Adrenal gland (tissue), 12 donors: Measurements from ENCODE around the gene RNF212. TPM values are rescaled to one million over a fixed set of nuclear protein-coding genes. Genes with fewer than 3 reads are reported as not detected.
A peak's percentile ranks its signal among the peaks of the same experiment; 100 is the strongest.

ENCODE experiments used
- DNase-seq, 7 donors: peaks; one replicate each; pipeline ENCODE4 v3.0.0-alpha.2; 2019 to 2020
- H3K27ac ChIP-seq, 5 donors: fragments of 200-600 bp; sonication (generic) in 4 of 5; 1 replicate in 3 of 5; 2 replicates in 2 of 5; pipeline versions ENCODE4 v1.5.1 to v1.8.0; 2016 to 2020; ENCODE audit warnings: mild to moderate bottlenecking in 1 of 5
- H3K27me3 ChIP-seq: fragments of 200-600 bp; 2 replicates; pipeline ENCODE4 v1.8.0; 2021
- H3K36me3 ChIP-seq, 2 donors: fragments of 200-600 bp; replicated peaks in 1 of 2; 1 replicate in 1 of 2; 2 replicates in 1 of 2; pipeline versions ENCODE4 v1.5.1 to v1.8.0; 2018 to 2022
- H3K4me1 ChIP-seq, 2 donors: fragments of 200-600 bp; replicated peaks in 1 of 2; 1 replicate in 1 of 2; 2 replicates in 1 of 2; pipeline versions ENCODE4 v1.5.1 to v1.8.0; 2018 to 2021
- H3K4me3 ChIP-seq, 4 donors: fragments of 200-600 bp; sonication (generic) in 3 of 4; one replicate each; pipeline ENCODE4 v1.5.1; 2016 to 2018
- H3K9me3 ChIP-seq, 3 donors: fragments of 200-600 bp; sonication (generic) in 1 of 3; replicated peaks in 1 of 3; 1 replicate in 2 of 3; 2 replicates in 1 of 3; pipeline versions ENCODE4 v1.5.1 to v1.8.0; 2016 to 2021
- POLR2A ChIP-seq, 2 donors: fragments of 450-650 bp; IDR thresholded peaks; one replicate each; pipeline ENCODE4 v1.6.1; 2017; ENCODE audit warnings: antibody characterized with exemption in 2 of 2, mild to moderate bottlenecking in 2 of 2, moderate library complexity in 1 of 2
- WGBS, 4 donors: extraction: QIAGEN DNeasy Blood & Tissue Kit in 2 of 4; methylation state at CpG; one replicate each; pipeline versions ENCODE4 v1.1.5 to v1.1.7; 2013 to 2017; 5-methylcytosine and 5-hydroxymethylcytosine counted together
- intact Hi-C, 2 donors: fragments of 100-400 bp; cut with DNase I; formaldehyde crosslinking; loops; one replicate each; pipeline versions ENCODE4 v1.14.1 to v1.15.0; 2022 to 2023
- polyA plus RNA-seq, 3 donors: library from polyadenylated mRNA; stranded (reverse); fragments of 200-250 nt in 2 of 3; fragments of 350-450 nt in 1 of 3; fragmentation: Illumina TruSeq in 1 of 3; extraction: RNeasy Lipid Tissue Mini Kit (QIAGEN cat#74804) in 1 of 3; gene quantifications; one replicate each; pipeline ENCODE4 v1.2.3, GENCODE V29; 2013 to 2014
- total RNA-seq, 9 donors: library from RNA; depleted of rRNA in 4 of 9; stranded (reverse); fragments of >200 nt in 4 of 9; fragments of 120-200 nt in 1 of 9; fragmentation: NEBNext Ultra II Directional in 1 of 9; extraction: Animal tissue kit (Norgen Biotek cat#: 25700) in 1 of 9; gene quantifications; one replicate each; pipeline versions ENCODE4 v1.1.0 to v1.2.4, GENCODE V29; 2013 to 2023
- TF ChIP-seq, protein P1 (sequence below), 6 experiments: fragments of 450-650 bp in 4 of 6; fragments of 200-600 bp in 2 of 6; sonication (generic) in 1 of 6; IDR thresholded peaks; 1 replicate in 5 of 6; 2 replicates in 1 of 6; pipeline versions ENCODE4 v1.5.1 to v1.8.0; 2016 to 2021; ENCODE audit warnings: antibody characterized with exemption in 6 of 6, mild to moderate bottlenecking in 2 of 6, moderate library complexity in 1 of 6
- donor health status: healthy with polysubstance abuse.
- donor health status: Bipolar disorder and iron deficiency.
- donor health status: DM: yes; HTN: yes; CAD: no.
- donor health status: DM: no; HTN: no; CAD: no.
- donor health status: DM: no; HTN: no; CAD: no.
- donor health status: DM: yes; HTN: yes; CAD: no.

The RNF212 gene
- total and polyA plus RNA-seq, 12 donors, result 1.3 to 9.5 (median 2.4) TPM; not detected in 1

DNA sequence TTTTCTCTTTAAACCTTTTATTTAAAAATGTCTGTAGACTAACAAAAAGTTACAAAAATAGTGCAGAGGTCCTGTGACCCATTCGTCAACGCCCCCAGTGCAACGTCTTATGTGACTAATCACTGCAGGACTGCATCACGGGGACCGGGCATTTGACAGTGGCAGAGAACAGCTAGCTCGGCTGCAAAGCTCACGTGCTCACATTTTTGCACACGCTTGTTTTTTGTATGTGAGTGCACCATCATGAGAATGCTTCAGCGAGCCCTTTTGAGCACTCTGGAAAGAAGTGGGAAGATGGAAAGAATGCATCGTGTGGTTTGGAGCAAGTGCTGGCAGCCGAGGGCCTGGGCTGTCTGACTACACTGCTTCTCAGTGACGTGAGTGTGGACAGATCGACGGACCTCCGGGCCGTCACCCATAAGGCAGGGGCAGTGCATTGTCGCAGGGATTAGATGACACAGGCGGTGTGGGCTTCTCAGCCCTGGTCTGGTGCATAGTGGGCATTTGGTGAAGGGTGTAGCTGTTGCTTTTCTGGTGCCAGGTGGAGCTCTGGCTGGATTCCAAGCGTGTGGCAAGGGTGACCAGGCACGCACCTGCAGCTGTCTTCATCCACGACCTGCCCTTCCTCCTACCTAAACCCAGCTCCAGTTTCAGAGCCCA is 41.3 kb upstream of the RNF212 start:
- H3K36me3 ChIP-seq, result no peaks in the 10 kb centered on the region
- no peaks in the 10 kb centered on the region for H3K4me1 ChIP-seq
- no peak overlapping the region for H3K27ac ChIP-seq
- DNase-seq, result peak in 3 of 7 donors; percentile 37 to 51 (median 51)
- WGBS, 4 donors, result 59 to 67% (median 62%) methylated on average over 19 to 21 of the region's 21 CpGs
- no peak for TF ChIP-seq POLR2A (IDR thresholded peaks at IDR 0.05)
- TF ChIP-seq, protein P1, sequence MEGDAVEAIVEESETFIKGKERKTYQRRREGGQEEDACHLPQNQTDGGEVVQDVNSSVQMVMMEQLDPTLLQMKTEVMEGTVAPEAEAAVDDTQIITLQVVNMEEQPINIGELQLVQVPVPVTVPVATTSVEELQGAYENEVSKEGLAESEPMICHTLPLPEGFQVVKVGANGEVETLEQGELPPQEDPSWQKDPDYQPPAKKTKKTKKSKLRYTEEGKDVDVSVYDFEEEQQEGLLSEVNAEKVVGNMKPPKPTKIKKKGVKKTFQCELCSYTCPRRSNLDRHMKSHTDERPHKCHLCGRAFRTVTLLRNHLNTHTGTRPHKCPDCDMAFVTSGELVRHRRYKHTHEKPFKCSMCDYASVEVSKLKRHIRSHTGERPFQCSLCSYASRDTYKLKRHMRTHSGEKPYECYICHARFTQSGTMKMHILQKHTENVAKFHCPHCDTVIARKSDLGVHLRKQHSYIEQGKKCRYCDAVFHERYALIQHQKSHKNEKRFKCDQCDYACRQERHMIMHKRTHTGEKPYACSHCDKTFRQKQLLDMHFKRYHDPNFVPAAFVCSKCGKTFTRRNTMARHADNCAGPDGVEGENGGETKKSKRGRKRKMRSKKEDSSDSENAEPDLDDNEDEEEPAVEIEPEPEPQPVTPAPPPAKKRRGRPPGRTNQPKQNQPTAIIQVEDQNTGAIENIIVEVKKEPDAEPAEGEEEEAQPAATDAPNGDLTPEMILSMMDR (IDR thresholded peaks at IDR 0.05), result no peak
- intact Hi-C loops, result no loop called here
- no peak overlapping the region for H3K4me3 ChIP-seq
- H3K9me3 ChIP-seq, result peaks cover 0 to 4% (median 0%) of the 10 kb centered on the region in 3 donors
- no peaks in the 10 kb centered on the region for H3K27me3 ChIP-seq

DNA sequence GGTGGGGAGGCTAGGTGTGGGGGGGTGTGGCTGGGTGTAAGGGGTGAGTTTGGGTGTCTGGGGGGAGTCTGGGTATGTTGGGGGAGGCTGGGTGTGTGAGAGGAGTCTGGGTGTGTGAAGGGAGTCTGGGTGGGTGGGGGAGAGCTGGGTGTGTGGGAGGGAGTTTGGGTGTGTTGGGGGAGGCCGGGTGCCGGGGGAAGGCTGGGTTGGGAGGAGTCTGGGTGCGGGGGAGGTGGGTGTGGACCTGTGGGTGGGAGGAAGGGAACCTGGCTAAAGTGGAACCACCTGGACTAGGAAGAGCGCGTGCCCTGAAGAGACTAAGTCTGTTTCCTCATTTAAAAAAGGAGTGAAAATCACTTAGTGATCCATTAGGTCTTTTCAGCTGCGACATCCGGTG is 40.8 kb upstream of the RNF212 start:
- Histone ChIP-seq H3K9me3 (peaks cover 0 to 4% (median 0%) of the 10 kb centered on the region in 3 donors), H3K27me3 (no peaks in the 10 kb centered on the region), H3K4me1 (no peaks in the 10 kb centered on the region), H3K27ac (no peak overlapping the region), H3K36me3 (no peaks in the 10 kb centered on the region), H3K4me3 (no peak overlapping the region)
- no peak for TF ChIP-seq POLR2A (IDR thresholded peaks at IDR 0.05)
- TF ChIP-seq, protein P1 (IDR thresholded peaks at IDR 0.05), result no peak
- intact Hi-C loops, result no loop called here
- DNase-seq, result no peak
- WGBS, 4 donors, result 52 to 79% (median 69%) methylated on average over 7 of the region's 7 CpGs

GRCh38 chr4:1153567-1154090 is 40.3 kb upstream of the RNF212 start:
- no peaks in the 10 kb centered on the region for H3K4me1 ChIP-seq
- H3K36me3 ChIP-seq, result no peaks in the 10 kb centered on the region
- intact Hi-C loops, result no loop called here
- DNase-seq, result no peak
- H3K27ac ChIP-seq, result no peak overlapping the region
- TF ChIP-seq, protein P1 (IDR thresholded peaks at IDR 0.05), result no peak
- TF ChIP-seq POLR2A (IDR thresholded peaks at IDR 0.05), result no peak
- no peak overlapping the region for H3K4me3 ChIP-seq
- H3K27me3 ChIP-seq, result no peaks in the 10 kb centered on the region
- peaks cover 0 to 4% (median 0%) of the 10 kb centered on the region in 3 donors for H3K9me3 ChIP-seq
- 76 to 86% (median 81%) methylated on average over 11 of the region's 11 CpGs for WGBS, 4 donors

DNA sequence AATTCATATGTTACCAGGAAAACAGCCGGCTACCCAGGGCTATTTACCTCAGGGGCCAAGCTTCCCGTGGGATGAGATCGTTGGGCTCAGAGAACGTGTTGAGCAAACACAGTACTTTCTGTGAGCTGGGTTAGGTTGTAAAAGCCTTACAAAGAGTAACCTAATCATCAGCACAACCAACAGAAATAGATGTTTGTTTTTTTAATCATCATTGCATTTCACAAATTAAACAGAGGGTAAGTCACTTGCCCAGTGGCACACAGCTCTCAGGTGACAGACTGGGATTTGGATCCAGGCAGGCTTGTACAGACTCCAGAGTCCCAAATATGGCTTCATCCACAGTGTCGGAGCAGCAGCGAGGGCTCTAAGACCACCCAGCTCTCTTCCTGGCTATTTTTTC is 38.9 kb upstream of the RNF212 start:
- H3K4me3 ChIP-seq, result no peak overlapping the region
- H3K27ac ChIP-seq, result no peak overlapping the region
- intact Hi-C loops, result no loop called here
- no peaks in the 10 kb centered on the region for H3K4me1 ChIP-seq
- no peaks in the 10 kb centered on the region for H3K9me3 ChIP-seq
- no peak for DNase-seq
- H3K27me3 ChIP-seq, result no peaks in the 10 kb centered on the region
- no peak for TF ChIP-seq POLR2A (IDR thresholded peaks at IDR 0.05)
- TF ChIP-seq, protein P1 (IDR thresholded peaks at IDR 0.05), result no peak
- 71 to 82% (median 77%) methylated on average over 6 of the region's 6 CpGs for WGBS, 4 donors
- H3K36me3 ChIP-seq, result no peaks in the 10 kb centered on the region
